Lung microvascular endothelial cell (primary cell): ENCODE data around the gene RBM41. TPM values are rescaled to one million over a fixed set of nuclear protein-coding genes. Genes with fewer than 3 reads are reported as not detected.
A peak's percentile ranks its signal among the peaks of the same experiment; 100 is the strongest.

Experiments
- DNase-seq, 2 donors: peaks; one replicate each; pipeline versions ENCODE4 v3.0.0 to v3.0.0-alpha.2; 2010; ENCODE audit warnings: low read depth in 2 of 2
- total RNA-seq: library from RNA; depleted of rRNA; stranded (reverse); fragments of >200 nt; gene quantifications from 2 replicates; pipeline ENCODE4 v1.2.1, GENCODE V29; 2014

Gene RBM41
- total RNA-seq, 1 donor from 2014 or later = 7.9 TPM

GRCh38 chrX:107029752-107030151 lies 88.9 kb downstream of the RBM41 start:
- DNase-seq = no peak

GRCh38 chrX:107025545-107025944 lies 93.1 kb downstream of the RBM41 start:
- peak; percentile 32 to 47 for DNase-seq

- no peak for DNase-seq
Observed at GRCh38 chrX:107014936-107015335, 103.7 kb downstream of the RBM41 start.

Other genes starting within 250 kb of the RBM41 start
- gene RIPPLY1, start 215.5 kb downstream of the RBM41 start, total RNA-seq = not detected in 2 replicates
- not detected in 2 replicates for gene CLDN2, start 198.4 kb downstream of the RBM41 start, total RNA-seq
- 6.5 and 6.7 TPM in 2 replicates for gene MORC4, start 118.6 kb downstream of the RBM41 start, total RNA-seq
- gene NUP62CL, start 87.6 kb upstream of the RBM41 start, total RNA-seq = not detected in 2 replicates
- not detected in 2 replicates for gene DNAAF6, start 87.8 kb upstream of the RBM41 start, total RNA-seq